Left forelimb (tissue), 1 donor: Measurements from ENCODE around the gene MRM1.

Source experiments
- DNase-seq: peaks from one replicate; pipeline ENCODE4 v3.0.0-alpha.2; 2018; ENCODE audit warnings: low spot score

MRM1 gene

DNA sequence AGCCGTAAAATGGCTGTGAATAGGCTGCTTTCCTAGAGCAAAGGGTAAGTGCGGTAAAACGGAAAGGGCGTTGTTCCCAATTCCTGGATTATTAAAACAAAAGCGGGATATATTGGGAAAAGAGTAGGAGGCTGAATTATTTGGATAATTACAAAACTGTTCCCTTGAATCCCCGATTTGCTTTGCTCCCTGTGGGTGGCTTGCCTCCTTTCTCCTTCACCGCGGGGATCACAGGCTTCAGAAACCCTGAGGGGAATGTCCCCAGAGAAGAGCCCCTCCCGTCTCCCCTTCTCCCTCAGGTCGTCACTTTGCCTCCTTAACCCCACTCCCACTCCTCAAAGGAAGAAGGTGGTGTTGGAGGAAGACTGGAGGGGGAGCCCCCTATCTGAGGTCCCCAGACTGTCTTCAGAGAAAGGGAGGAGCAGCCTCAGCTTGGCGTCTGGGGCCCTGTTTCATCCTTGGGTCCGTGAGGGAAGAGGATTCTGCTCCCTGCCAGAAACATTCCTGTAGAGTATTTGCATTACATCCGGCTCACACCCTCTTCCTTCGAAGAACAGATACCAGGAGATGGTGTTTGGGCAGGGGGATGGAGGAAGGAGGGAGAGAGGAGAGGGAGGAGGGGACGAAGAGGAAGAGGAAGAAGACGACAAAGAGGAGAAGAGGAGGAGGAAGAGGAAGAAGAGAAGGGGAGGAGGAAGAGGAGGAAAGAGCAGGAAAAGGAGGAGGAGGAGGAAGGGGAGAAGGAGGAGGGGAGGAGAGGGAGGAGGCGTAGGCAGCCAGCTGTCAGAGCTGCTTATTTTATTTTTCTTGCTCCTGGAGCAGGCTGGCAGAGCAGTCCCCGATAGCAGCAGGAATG is 31.8 kb downstream of the MRM1 start:
- DNase-seq = no peak

GRCh38 chr17:36640346-36640745 is 39.0 kb downstream of the MRM1 start:
- no peak for DNase-seq

GRCh38 chr17:36640836-36641235 is 39.5 kb downstream of the MRM1 start:
- DNase-seq = no peak

DNA sequence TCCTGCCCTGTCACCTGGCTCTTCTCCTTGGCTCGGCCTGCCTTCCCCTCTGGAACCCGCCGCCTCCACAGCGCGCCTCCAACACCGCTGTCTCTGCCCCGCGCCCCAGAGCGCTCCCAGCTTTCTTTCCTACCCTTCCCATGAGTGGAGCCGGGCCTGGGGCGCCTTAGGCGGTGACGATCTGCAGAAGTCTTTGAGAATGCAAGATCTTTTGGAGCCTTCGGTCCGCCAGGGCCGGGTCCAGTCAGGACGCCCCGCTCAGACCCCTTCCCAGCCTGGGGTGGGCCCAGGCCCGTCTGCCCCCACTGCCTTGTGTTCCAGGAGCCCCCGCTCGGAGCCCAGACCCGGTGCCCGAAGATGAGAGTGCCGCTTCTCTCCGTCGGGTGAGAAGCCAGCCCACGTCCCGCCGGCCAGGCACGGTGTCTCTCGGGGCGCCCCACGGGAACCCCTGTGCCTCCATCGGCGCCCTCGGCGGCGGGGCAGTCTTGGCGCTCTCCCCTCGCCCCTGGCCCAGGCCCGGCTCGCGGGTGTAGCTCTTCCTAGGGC is 40.0 kb downstream of the MRM1 start:
- DNase-seq = no peak

- DNase-seq = no peak
These were observed 40.8 kb downstream of the MRM1 start for GRCh38 chr17:36641877-36642845.

GRCh38 chr17:36643086-36643685 is 41.8 kb downstream of the MRM1 start:
- no peak for DNase-seq

DNA sequence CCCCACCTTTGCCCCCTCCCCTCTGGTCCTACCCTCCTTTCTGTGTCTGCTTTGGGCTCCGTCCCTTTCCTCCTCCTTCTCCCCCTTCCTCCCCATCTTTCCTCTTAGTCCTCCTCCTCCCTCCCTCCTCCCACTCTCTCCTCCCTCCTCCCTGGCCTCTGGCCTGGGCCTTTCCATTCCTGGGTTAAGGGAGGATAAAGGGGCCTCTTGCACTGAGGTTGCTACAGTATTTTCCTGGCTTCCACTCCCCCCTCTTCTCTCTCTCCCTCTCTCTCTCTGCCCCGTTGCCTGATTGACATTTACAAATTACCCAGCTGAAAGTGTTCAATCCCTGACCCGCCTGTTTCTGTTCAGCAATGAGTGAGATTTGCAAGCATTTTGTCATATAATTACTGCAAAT is 44.0 kb downstream of the MRM1 start:
- no peak for DNase-seq

DNA sequence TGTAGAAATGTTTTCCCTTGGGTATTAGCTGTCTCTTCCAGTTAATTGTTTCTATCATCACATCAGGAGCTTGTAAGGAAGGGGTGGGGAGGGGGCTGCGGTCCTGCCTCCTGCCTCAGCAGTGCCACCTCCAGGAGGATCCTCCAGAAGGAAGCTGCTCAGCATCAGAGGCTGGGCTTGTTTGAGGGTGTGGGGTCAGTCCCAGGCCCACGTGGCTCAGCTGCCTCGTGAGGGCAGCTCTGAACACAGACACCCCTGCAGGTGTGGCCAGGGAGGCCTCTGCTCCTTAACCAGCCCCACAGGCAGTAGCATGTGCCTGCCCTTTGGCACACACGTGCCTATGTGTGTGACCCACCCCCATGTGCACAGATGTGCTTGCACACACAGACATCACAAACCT is 46.3 kb downstream of the MRM1 start:
- DNase-seq = no peak

DNA sequence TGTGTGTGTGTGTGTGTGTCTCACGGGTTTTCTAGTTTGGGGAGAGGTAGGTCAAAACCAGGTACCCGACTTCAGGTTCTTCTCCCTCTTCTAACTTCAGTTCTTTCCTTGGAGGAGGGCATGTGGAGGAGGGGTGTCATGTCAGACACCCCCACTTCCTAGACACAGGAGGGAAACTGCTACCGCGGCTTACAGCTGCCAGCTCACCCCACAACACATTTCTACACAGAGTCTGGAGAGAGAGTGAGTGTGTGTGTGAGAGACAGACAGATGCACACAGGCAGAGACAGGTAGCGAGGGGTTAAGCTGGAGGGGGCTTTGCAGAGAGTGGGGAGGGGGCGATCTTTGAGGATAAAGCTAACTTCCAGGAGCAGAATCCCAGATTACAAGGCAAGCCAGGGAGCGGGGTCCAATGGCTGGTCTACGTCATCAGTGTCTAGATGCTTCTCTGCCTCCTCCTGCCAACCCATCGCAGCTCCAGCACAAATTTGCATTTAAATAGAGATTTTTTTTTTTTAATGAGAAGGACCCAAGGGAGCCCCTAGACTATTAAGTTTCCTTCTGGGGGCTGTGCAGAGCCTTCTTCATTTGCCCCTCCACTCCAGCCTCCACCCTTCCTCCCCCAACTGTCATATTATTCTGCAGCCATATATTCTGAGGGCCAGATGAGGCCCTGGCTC is 48.9 kb downstream of the MRM1 start:
- no peak for DNase-seq

DNA sequence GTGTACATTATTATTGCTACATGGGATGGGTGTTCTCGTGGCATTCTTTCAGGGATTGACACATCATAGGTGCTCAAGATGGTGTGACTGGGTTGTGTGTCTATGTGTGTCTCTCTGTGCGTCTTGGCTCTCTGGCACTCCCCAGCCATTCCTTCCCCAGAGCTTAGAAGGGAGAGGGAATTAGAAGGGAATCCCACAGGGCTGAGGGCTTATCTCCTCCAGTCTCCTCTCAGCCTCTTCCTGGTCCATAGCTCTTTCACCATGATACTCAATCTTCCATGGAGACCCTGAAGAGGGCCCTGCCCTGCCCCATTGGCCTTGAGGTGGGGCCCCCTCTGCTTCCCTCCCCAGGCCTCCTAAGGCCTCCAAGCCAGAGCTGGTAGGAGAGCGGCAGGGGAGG is 52.0 kb downstream of the MRM1 start:
- no peak for DNase-seq

- no peak for DNase-seq
These were observed 52.5 kb downstream of the MRM1 start for GRCh38 chr17:36653856-36654255.

- DNase-seq = no peak
These were observed 54.3 kb downstream of the MRM1 start for GRCh38 chr17:36655726-36656125.

DNA sequence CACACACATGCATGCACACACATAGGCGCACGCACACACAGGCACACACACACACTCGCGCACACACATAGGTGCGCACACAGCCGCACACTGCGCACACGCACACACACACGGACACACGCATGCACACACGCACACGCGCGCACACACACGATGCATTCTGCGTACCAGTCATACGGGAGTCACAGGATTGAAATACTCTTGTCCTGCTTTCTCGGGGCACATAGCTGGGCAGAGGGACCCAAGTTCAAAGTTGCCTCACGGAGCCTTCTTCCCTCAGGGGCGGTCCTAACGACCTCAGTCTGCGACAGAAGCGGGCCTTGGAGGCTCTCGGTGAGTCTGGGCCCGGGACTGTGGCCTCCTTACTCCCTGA is 56.0 kb downstream of the MRM1 start:
- DNase-seq = no peak

- no peak for DNase-seq
These were observed 56.5 kb downstream of the MRM1 start for GRCh38 chr17:36657763-36658490.
